K562 (cell line): ENCODE data around the gene PDE6B. TPM values are rescaled to one million over a fixed set of nuclear protein-coding genes. Genes with fewer than 3 reads are reported as not detected.

Experiments
- ATAC-seq: fragments of 200-7000 bp; cut with Tn5 transposase; 3 replicates; pipeline ENCODE4 v1.9.1; 2020; ENCODE audit warnings: moderate library complexity
- BruUV-seq: library from RNA; stranded (reverse); fragments of 400-500 nt; replicated peaks from 2 replicates; lab custom pipeline; 2021; lab: Mats Ljungman, UMichigan
- CTCF ChIA-PET: fragments of 300-600 bp; formaldehyde crosslinking; extraction: SDS; loops from one replicate; lab custom pipeline; 2021; ENCODE audit warnings: low intra/inter-chr PET ratio; lab: Yijun Ruan, JAX
- POLR2A ChIA-PET: fragments of 300-600, 350-650 bp; sonication (Branson Sonifier 250); formaldehyde crosslinking; extraction: SDS; loops from one replicate; lab custom pipeline; 2021; ENCODE audit warnings: antibody characterized with exemption, inconsistent platforms; lab: Yijun Ruan, JAX
- DNase-seq, 4 experiments: peaks; one replicate each; pipeline versions ENCODE4 v3.0.0 to v3.0.0-alpha.2; 2011 to 2018; ENCODE audit warnings: low spot score in 3 of 4, mixed read lengths in 3 of 4; ENCODE audit errors: extremely low read depth in 1 of 4
- FAIRE-seq: peaks from 2 replicates; lab custom pipeline; 2011; peaks lifted over from hg19 to GRCh38; lab: Jason Lieb, UNC
- H2AFZ ChIP-seq: 2 replicates; pipeline ENCODE4 v1.6.0; 2011; ENCODE audit warnings: low read depth, low read length, control low read depth, inconsistent platforms
- H3K27ac ChIP-seq: fragments of 200-600 bp; 3 replicates; pipeline ENCODE4 v1.8.0; 2011; ENCODE audit warnings: low read depth, mild to moderate bottlenecking, control low read depth, inconsistent platforms, low read length, moderate library complexity, mixed read lengths; ENCODE audit errors: extremely low read depth
- H3K27me3 ChIP-seq, 2 experiments: fragments of 300-600 bp in 1 of 2; 2 replicates in 1 of 2; 3 replicates in 1 of 2; pipeline versions ENCODE4 v1.6.0 to v1.8.0; 2011; ENCODE audit warnings: inconsistent platforms in 2 of 2, low read length in 2 of 2, mild to moderate bottlenecking in 1 of 2, mixed read lengths in 1 of 2, moderate library complexity in 1 of 2; ENCODE audit not compliant: control insufficient read depth in 2 of 2, insufficient read depth in 2 of 2
- H3K36me3 ChIP-seq: fragments of 300-600 bp; 3 replicates; pipeline ENCODE4 v1.8.0; 2011; ENCODE audit warnings: mild to moderate bottlenecking, low read length, inconsistent platforms; ENCODE audit not compliant: control insufficient read depth, insufficient read depth
- H3K4me1 ChIP-seq, 2 experiments: fragments of 200-600 bp in 1 of 2; replicated peaks in 1 of 2; 2 replicates in 1 of 2; 3 replicates in 1 of 2; pipeline versions ENCODE4 v1.5.1 to v1.8.0; 2011; ENCODE audit warnings: inconsistent platforms in 2 of 2, low read length in 2 of 2, mild to moderate bottlenecking in 1 of 2, mixed read lengths in 1 of 2, moderate library complexity in 1 of 2; ENCODE audit not compliant: control insufficient read depth in 2 of 2, insufficient read depth in 2 of 2
- H3K4me2 ChIP-seq: 2 replicates; pipeline ENCODE4 v1.6.1; 2011; ENCODE audit warnings: low read length, control low read depth, inconsistent platforms, mixed read lengths; ENCODE audit not compliant: insufficient read depth
- H3K4me3 ChIP-seq: fragments of 200-600 bp; sonication (generic), shearing (Covaris generic); 2 replicates; pipeline ENCODE4 v1.5.1; 2016; ENCODE audit warnings: control low read depth, inconsistent platforms
- H3K79me2 ChIP-seq: fragments of 200-600 bp; 3 replicates; pipeline ENCODE4 v1.8.0; 2011; ENCODE audit warnings: low read length, inconsistent platforms; ENCODE audit not compliant: control insufficient read depth, insufficient read depth
- H3K9ac ChIP-seq, 2 experiments: 2 replicates each; pipeline versions ENCODE4 v1.6.0 to v1.6.1; 2011; ENCODE audit warnings: low read depth in 2 of 2, low read length in 2 of 2, control low read depth in 1 of 2, inconsistent platforms in 1 of 2, mild to moderate bottlenecking in 1 of 2, mixed read lengths in 1 of 2; ENCODE audit not compliant: insufficient read depth in 1 of 2
- H3K9me1 ChIP-seq: one replicate; pipeline ENCODE4 v1.6.0; 2011; ENCODE audit warnings: inconsistent platforms, mild to moderate bottlenecking, low read length, moderate library complexity; ENCODE audit not compliant: control insufficient read depth, insufficient read depth
- H3K9me3 ChIP-seq: replicated peaks from 2 replicates; pipeline ENCODE4 v1.5.1; 2011; ENCODE audit warnings: low read depth, low read length, inconsistent platforms; ENCODE audit not compliant: control insufficient read depth, insufficient read depth
- H4K20me1 ChIP-seq: replicated peaks from 2 replicates; pipeline ENCODE4 v1.6.1; 2011; ENCODE audit warnings: low read length, inconsistent platforms, mixed read lengths; ENCODE audit not compliant: control insufficient read depth, insufficient read depth
- CHD2 ChIP-seq: IDR thresholded peaks from 2 replicates; pipeline ENCODE4 v1.6.1; 2011; ENCODE audit warnings: low read depth, low read length
- E2F6 ChIP-seq, 2 experiments: IDR thresholded peaks; 2 replicates each; pipeline ENCODE4 v1.6.1; 2011; ENCODE audit warnings: borderline replicate concordance in 1 of 2, control low read depth in 1 of 2, low read depth in 1 of 2, low read length in 1 of 2, mild to moderate bottlenecking in 1 of 2, mixed read lengths in 1 of 2, moderate library complexity in 1 of 2; ENCODE audit not compliant: insufficient read depth in 1 of 2, insufficient read length in 1 of 2, poor library complexity in 1 of 2, severe bottlenecking in 1 of 2; ENCODE audit errors: extremely low read depth in 1 of 2
- FOS ChIP-seq: IDR thresholded peaks from 3 replicates; pipeline ENCODE4 v1.6.1; 2011; ENCODE audit not compliant: insufficient read length; ENCODE audit errors: extremely low read depth
- PCBP1 ChIP-seq: fragments of 200-400 bp; formaldehyde crosslinking; IDR thresholded peaks from 2 replicates; pipeline ENCODE4 v1.6.1; 2018; ENCODE audit warnings: mild to moderate bottlenecking, low read depth, low read length; ENCODE audit not compliant: poor library complexity, severe bottlenecking
- POLR2AphosphoS2 ChIP-seq: IDR thresholded peaks from 2 replicates; pipeline ENCODE4 v1.6.1; 2012; ENCODE audit warnings: low read length, improper control_type of control experiment
- POLR2G ChIP-seq: fragments of 200-400 bp; formaldehyde crosslinking; IDR thresholded peaks from 2 replicates; pipeline ENCODE4 v1.6.1; 2017; ENCODE audit warnings: low read depth, mild to moderate bottlenecking, antibody characterized with exemption, low read length, moderate library complexity
- RBM22 ChIP-seq: fragments of 200-400 bp; formaldehyde crosslinking; IDR thresholded peaks from 2 replicates; pipeline ENCODE4 v1.6.1; 2018; ENCODE audit warnings: low read length, low read depth; ENCODE audit not compliant: poor library complexity, severe bottlenecking
- ZBTB7A ChIP-seq: IDR thresholded peaks from 2 replicates; pipeline ENCODE4 v1.6.1; 2011; ENCODE audit warnings: low read depth, mild to moderate bottlenecking, low read length, moderate library complexity, borderline replicate concordance; ENCODE audit not compliant: control insufficient read depth
- ZKSCAN1 ChIP-seq: fragments of 150-350 bp; IDR thresholded peaks from 2 replicates; pipeline ENCODE4 v1.6.1; 2016; ENCODE audit warnings: low read depth, low read length
- ZNF184 ChIP-seq: sonication (generic); formaldehyde crosslinking; IDR thresholded peaks from 2 replicates; pipeline ENCODE4 v1.5.0; 2020; ENCODE audit warnings: missing genetic modification reagents
- ZNF239 ChIP-seq: fragments of 250-450 bp; sonication (Bioruptor Pico); IDR thresholded peaks from 2 replicates; pipeline ENCODE4 v1.4.0; 2020; ENCODE audit warnings: mild to moderate bottlenecking
- ZNF644 ChIP-seq: fragments of 200-800 bp; sonication (Bioruptor generic); IDR thresholded peaks from 2 replicates; pipeline ENCODE4 v1.6.1; 2016; ENCODE audit warnings: low read depth, missing genetic modification characterization, missing compliant biosample characterization
- WGBS: fragments of 100-300 bp; shearing (Covaris generic); methylation state at CpG from one replicate; pipeline ENCODE4 v1.1.6; 2016; ENCODE audit warnings: low coverage, mixed read lengths; ENCODE audit not compliant: insufficient coverage; ENCODE audit errors: missing lambda C conversion rate; 5-methylcytosine and 5-hydroxymethylcytosine counted together
- in situ Hi-C: fragments of 300-500 bp; cut with MboI; formaldehyde crosslinking; loops from 4 replicates; pipeline ENCODE4 v1.15.0; 2018; ENCODE audit warnings: inconsistent platforms, mixed read lengths
- intact Hi-C: fragments of 100-400 bp; cut with micrococcal nuclease; formaldehyde crosslinking; loops from 2 replicates; pipeline ENCODE4 v1.14.2; 2022
- polyA plus RNA-seq, 8 experiments: library from polyadenylated mRNA; depleted of rRNA in 4 of 8; stranded (reverse) in 5 of 8; unstranded in 3 of 8; fragments of >200 nt; fragmentation: Nextera tagmentation in 2 of 8; fragmentation: Illumina TruSeq in 1 of 8; extraction: Ambion mirVana in 2 of 8; extraction: Trizol in 1 of 8; gene quantifications; 2 replicates each; pipeline versions ENCODE4 v1.2.1 to v1.2.3, GENCODE V29; 2011 to 2014; ENCODE audit warnings: inconsistent platforms in 1 of 8, missing spikeins in 1 of 8
- total RNA-seq, 7 experiments: library from RNA; depleted of rRNA in 6 of 7; stranded (reverse); fragments of >200 nt in 6 of 7; fragmentation: Illumina TruSeq in 2 of 7; extraction: Trizol in 2 of 7; gene quantifications; 2 replicates each; pipeline versions ENCODE4 v1.2.1 to v1.2.3, GENCODE V29; 2011 to 2021; ENCODE audit warnings: low replicate concordance in 1 of 7

Gene PDE6B
- total and polyA plus RNA-seq, 9 of the 15 experiments (the other 6 are each of a cell fraction or from before 2014, with no cell fraction given): 0.04 TPM; not detected in 8

GRCh38 chr4:680091-680490 lies 54.7 kb downstream of the PDE6B start (continued):
- peak in 1 of 2 experiments; percentile 66 for TF ChIP-seq E2F6 (IDR thresholded peaks at IDR 0.05; ENCODE audit: borderline replicate concordance in 1 of 2, extremely low read depth in 1 of 2, insufficient read depth in 1 of 2, insufficient read length in 1 of 2, low read depth in 1 of 2, low read length in 1 of 2, poor library complexity in 1 of 2, severe bottlenecking in 1 of 2)
- TF ChIP-seq ZNF184 (CRISPR knock-in tag): no peak
- no peak for TF ChIP-seq ZNF644 (tag)
- TF ChIP-seq PCBP1: peak; percentile 10
- TF ChIP-seq FOS: no peak
- no peak for TF ChIP-seq ZNF239

DNA sequence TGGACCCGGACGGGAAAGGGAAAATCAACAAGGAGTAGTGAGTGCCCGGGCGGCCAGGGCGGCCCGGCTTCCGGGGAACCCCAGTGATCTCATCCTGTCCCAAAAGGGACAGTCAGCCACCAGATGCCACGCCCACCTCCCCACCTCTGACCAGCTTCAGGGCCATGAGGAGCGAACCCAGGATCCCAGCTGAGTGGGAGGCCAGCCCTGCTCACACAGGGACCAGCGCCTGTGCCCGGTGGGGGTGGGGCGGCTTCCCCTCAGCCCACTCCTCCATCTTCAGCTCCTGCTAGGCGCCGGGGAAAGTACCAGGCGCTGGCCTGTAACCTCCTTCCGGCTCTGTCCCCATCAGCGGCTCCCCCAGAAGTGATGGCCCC lies 55.2 kb downstream of the PDE6B start:
- no peaks in the 10 kb centered on the region for H3K36me3 ChIP-seq
- ATAC-seq (peak; percentile 3; the same call in 2 of the 3 replicates), FAIRE-seq (no peak), DNase-seq (peak in 3 of 4 experiments; percentile 37 to 57 (median 49))
- 29% methylated on average over 5 of the region's 17 CpGs for WGBS
- peak overlapping the region; percentile 50 for H3K4me2 ChIP-seq
- in situ Hi-C loops: no loop called here
- H3K4me3 ChIP-seq: peak overlapping the region; percentile 44; the same call in 1 of the 2 replicates
- H3K27ac ChIP-seq: peak overlapping the region; percentile 3; the same call in 1 of the 3 replicates
- 0 out of 2 replicates have a peak, but pooled peaks cover 4% of the 10 kb centered on the region for H4K20me1 ChIP-seq
- BruUV-seq: no TSS peak
- ChIA-PET POLR2A (no interaction called here), CTCF (no interaction called here)
- H3K9ac ChIP-seq: peak overlapping the region; percentile 4 to 90; a peak in 3 of 4 replicates
- TF ChIP-seq ZBTB7A (no peak), POLR2G (peak; percentile 35; the same call in 1 of the 2 replicates), CHD2 (no peak), ZKSCAN1 (no peak), POLR2AphosphoS2 (no peak), RBM22 (peak; percentile 64), ZNF644 (tag) (no peak)
- TF ChIP-seq, all 486 proteins: peak for 2
- Histone ChIP-seq H3K9me3 (no peaks in the 10 kb centered on the region), H3K4me1 (peaks cover 11 to 94% of the 10 kb centered on the region in 2 experiments; a peak in 4 of 5 replicates), H3K9me1 (no peaks in the 10 kb centered on the region), H3K27me3 (no peaks in the 10 kb centered on the region), H3K79me2 (no peaks in the 10 kb centered on the region), H2AFZ (peak overlapping the region; percentile 82)
- intact Hi-C loops: loop anchor here (5.0 to 10.0 kb wide), 3 partner anchors 54 to 304 kb away; partner anchors contain the start of gene IDUA
